Measurements from ENCODE around the gene OTOP3. TPM values are rescaled to one million over a fixed set of nuclear protein-coding genes. Genes with fewer than 3 reads are reported as not detected.

OTOP3 gene
- total RNA-seq, 3 donors from 2014 or later (not counting 1 experiment from before 2014, with no cell fraction given), result not detected

DNA sequence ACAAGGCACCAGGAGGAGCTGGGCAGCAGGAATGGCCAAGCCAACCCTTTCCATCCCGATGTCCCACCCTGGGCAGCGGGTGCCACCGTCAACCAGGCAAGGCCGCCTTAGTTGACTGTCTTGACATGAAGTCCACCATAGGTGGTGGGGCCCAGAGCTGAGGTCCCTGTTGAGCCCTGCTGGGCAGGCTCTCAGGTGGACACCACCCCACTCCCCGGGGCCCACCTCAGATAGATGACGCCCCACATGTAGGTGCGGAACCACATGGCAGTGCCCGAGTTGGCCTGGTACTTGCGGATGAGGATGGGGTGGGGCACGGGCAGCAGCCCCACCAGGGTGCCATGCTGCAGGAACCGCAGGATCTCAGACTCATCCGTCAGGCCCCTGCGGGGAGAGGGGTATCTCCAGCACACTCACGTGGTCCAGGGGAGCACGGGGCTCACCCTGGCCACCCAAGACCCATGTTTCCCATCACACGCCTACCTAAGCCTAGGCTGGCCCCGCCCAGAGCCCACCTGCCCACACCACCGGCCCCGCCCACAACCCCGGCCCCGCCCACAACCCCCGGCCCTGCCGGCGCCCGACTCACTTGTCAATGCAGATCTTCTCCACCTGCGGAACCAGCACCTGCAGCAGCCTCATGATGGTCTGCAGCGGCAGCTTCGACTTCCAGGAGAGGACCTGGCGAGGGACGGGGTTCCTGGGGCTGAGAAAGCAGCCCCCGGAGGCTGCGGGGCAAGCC lies 16.2 kb downstream of the OTOP3 start:
- Mint-ChIP-seq H3K4me1 (no peaks in the 10 kb centered on the region), H3K4me3 (no peak overlapping the region), H3K27me3 (ENCODE audit: low read depth in 2 of 2) (no peaks in the 10 kb centered on the region), H3K36me3 (no peaks in the 10 kb centered on the region), H3K27ac (no peak overlapping the region), H3K9me3 (no peaks in the 10 kb centered on the region)
- TF ChIP-seq, protein P1, sequence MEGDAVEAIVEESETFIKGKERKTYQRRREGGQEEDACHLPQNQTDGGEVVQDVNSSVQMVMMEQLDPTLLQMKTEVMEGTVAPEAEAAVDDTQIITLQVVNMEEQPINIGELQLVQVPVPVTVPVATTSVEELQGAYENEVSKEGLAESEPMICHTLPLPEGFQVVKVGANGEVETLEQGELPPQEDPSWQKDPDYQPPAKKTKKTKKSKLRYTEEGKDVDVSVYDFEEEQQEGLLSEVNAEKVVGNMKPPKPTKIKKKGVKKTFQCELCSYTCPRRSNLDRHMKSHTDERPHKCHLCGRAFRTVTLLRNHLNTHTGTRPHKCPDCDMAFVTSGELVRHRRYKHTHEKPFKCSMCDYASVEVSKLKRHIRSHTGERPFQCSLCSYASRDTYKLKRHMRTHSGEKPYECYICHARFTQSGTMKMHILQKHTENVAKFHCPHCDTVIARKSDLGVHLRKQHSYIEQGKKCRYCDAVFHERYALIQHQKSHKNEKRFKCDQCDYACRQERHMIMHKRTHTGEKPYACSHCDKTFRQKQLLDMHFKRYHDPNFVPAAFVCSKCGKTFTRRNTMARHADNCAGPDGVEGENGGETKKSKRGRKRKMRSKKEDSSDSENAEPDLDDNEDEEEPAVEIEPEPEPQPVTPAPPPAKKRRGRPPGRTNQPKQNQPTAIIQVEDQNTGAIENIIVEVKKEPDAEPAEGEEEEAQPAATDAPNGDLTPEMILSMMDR (IDR thresholded peaks at IDR 0.05), result no peak
- no peak for ATAC-seq
- no peak overlapping the region for H3K27ac ChIP-seq (ENCODE audit: low read length)
- H3K4me1 ChIP-seq (ENCODE audit: control insufficient read depth, insufficient read depth, low read length), result no peaks in the 10 kb centered on the region
- intact Hi-C loops (cut with micrococcal nuclease), result no loop called here
- no peaks in the 10 kb centered on the region for H3K9me3 ChIP-seq (ENCODE audit: control insufficient read depth, insufficient read depth, low read length)
- DNase-seq, result no peak
- no peaks in the 10 kb centered on the region for H3K36me3 ChIP-seq (ENCODE audit: control insufficient read depth, insufficient read depth, low read length)
- H3K4me3 ChIP-seq (ENCODE audit: low read length), result no peak overlapping the region
- WGBS (ENCODE audit: insufficient coverage), result 81% methylated on average over 32 of the region's 32 CpGs
- H3K27me3 ChIP-seq (ENCODE audit: control insufficient read depth, insufficient read depth, low read length), result no peaks in the 10 kb centered on the region

DNA sequence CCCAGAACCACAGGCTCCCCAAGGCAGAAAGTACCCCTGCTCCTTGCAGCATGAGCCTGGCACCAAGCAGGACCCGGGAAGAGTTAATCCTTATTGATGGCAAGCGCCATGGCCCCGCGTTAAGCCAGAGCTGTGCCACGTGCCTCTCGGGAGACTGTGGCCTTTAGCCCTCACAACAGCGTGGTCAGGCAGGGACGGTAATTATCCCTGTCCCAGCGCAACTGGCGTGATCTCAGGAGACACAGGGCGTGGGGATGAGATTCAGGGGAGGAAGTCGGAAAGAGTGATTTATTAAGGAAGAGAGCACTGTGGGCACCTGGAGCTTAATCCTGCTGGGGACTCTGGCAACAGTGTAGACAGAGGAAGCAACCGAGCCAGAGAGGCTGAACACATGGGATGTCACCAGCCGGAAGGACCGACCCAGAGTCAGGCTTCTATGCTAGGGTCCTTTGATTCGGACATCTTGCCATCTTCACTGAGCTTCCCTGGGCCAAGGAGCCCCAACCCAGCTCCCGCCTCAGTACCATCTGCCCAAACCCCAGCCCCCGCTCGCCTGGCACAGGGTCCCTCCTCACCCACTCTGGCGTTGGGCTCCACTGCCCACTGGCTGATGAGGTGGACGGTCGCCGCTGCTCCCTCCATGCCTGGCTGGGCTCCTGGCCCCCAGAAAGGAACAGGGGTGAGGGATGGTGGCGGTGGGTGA lies 16.9 kb downstream of the OTOP3 start:
- WGBS (ENCODE audit: insufficient coverage), result 85% methylated on average over 24 of the region's 24 CpGs
- intact Hi-C loops (cut with micrococcal nuclease), result no loop called here
- no peaks in the 10 kb centered on the region for H3K27me3 ChIP-seq (ENCODE audit: control insufficient read depth, insufficient read depth, low read length)
- H3K27ac ChIP-seq (ENCODE audit: low read length), result no peak overlapping the region
- Mint-ChIP-seq H3K9me3 (no peaks in the 10 kb centered on the region), H3K36me3 (no peaks in the 10 kb centered on the region), H3K4me3 (no peak overlapping the region), H3K27ac (no peak overlapping the region), H3K4me1 (no peaks in the 10 kb centered on the region), H3K27me3 (ENCODE audit: low read depth in 2 of 2) (no peaks in the 10 kb centered on the region)
- TF ChIP-seq, protein P1 (IDR thresholded peaks at IDR 0.05), result no peak
- no peaks in the 10 kb centered on the region for H3K36me3 ChIP-seq (ENCODE audit: control insufficient read depth, insufficient read depth, low read length)
- H3K4me1 ChIP-seq (ENCODE audit: control insufficient read depth, insufficient read depth, low read length), result no peaks in the 10 kb centered on the region
- no peak for DNase-seq
- no peak overlapping the region for H3K4me3 ChIP-seq (ENCODE audit: low read length)
- no peak for ATAC-seq
- no peaks in the 10 kb centered on the region for H3K9me3 ChIP-seq (ENCODE audit: control insufficient read depth, insufficient read depth, low read length)

DNA sequence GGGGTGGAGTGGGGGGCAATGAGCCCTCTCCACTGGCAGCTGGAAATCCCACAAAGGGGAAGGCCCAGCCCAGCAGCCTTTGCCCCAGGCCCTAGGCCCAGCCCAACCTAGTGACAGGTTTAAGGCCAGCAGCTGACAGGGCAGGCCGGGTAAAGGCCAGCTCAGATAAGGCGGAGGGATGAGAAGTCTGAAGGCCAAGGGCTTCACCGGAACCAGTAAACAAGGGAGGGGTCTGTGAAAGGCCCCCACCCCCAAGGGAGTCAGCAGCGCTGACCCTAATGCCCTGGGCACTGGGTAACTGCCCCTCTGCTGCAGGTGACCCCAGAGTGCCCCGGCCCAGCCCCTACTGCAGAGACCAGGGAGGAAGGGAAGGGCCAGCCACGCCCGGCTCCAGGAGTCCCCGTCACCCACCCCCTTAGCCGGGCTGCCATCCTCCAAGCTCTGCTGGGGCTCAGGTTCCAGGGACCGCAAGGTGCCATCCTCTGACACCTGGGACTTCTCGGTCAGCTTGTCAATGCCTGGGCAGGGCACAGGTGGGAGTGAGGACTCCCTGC lies 17.5 kb downstream of the OTOP3 start:
- Histone ChIP-seq H3K36me3 (ENCODE audit: control insufficient read depth, insufficient read depth, low read length) (no peaks in the 10 kb centered on the region), H3K27ac (ENCODE audit: low read length) (no peak overlapping the region), H3K4me1 (ENCODE audit: control insufficient read depth, insufficient read depth, low read length) (peaks cover 3% of the 10 kb centered on the region), H3K9me3 (ENCODE audit: control insufficient read depth, insufficient read depth, low read length) (no peaks in the 10 kb centered on the region), H3K27me3 (ENCODE audit: control insufficient read depth, insufficient read depth, low read length) (no peaks in the 10 kb centered on the region), H3K4me3 (ENCODE audit: low read length) (no peak overlapping the region)
- H3K4me3 Mint-ChIP-seq, result no peak overlapping the region
- intact Hi-C loops (cut with micrococcal nuclease), result no loop called here
- WGBS (ENCODE audit: insufficient coverage), result 89% methylated on average over 11 of the region's 11 CpGs
- TF ChIP-seq, protein P1 (IDR thresholded peaks at IDR 0.05), result no peak
- DNase-seq (no peak), ATAC-seq (no peak)
- H3K4me1 Mint-ChIP-seq, result no peaks in the 10 kb centered on the region
- no peaks in the 10 kb centered on the region for H3K27me3 Mint-ChIP-seq (ENCODE audit: low read depth in 2 of 2)
- H3K27ac Mint-ChIP-seq, result no peak overlapping the region
- no peaks in the 10 kb centered on the region for H3K9me3 Mint-ChIP-seq
- H3K36me3 Mint-ChIP-seq, result no peaks in the 10 kb centered on the region
